Measurements from ENCODE around the gene PBX3. TPM values are rescaled to one million over a fixed set of nuclear protein-coding genes. Genes with fewer than 3 reads are reported as not detected.

The PBX3 gene
- total RNA-seq, 2 experiments from 2014 or later = 40.8 to 54.6 TPM

GRCh38 chr9:125990186-125990792 is 243.1 kb downstream of the PBX3 start:
- no peak overlapping the region for H3K4me2 ChIP-seq (ENCODE audit: low read length)
- no peaks in the 10 kb centered on the region for H4K20me1 ChIP-seq (ENCODE audit: insufficient read depth, low read length)
- no peak for DNase-seq (ENCODE audit: low spot score)
- H3K79me2 ChIP-seq (ENCODE audit: insufficient read depth, low read depth, low read length) = no peaks in the 10 kb centered on the region
- POLR2A ChIA-PET = interaction anchor here (0.5 to 0.6 kb wide), 2 partner anchors 598 to 1166 kb away, joined by 5 read pairs; no protein-coding TSS in a partner anchor
- no peak overlapping the region for H2AFZ ChIP-seq (ENCODE audit: low read length)
- no peaks in the 10 kb centered on the region for H3K9me2 ChIP-seq (ENCODE audit: insufficient read depth, low read length)
- no peak overlapping the region for H3K4me3 ChIP-seq (ENCODE audit: low read depth, low read length, poor library complexity, severe bottlenecking)
- no peak overlapping the region for H3K27ac ChIP-seq (ENCODE audit: low read depth, low read length, poor library complexity, severe bottlenecking)
- intact Hi-C loops (cut with micrococcal nuclease; ENCODE audit: unreplicated experiment) = no loop called here
- no peaks in the 10 kb centered on the region for H3K4me1 ChIP-seq (ENCODE audit: insufficient read depth, low read length, poor library complexity, severe bottlenecking)
- no peaks in the 10 kb centered on the region for H3K9me3 ChIP-seq (ENCODE audit: low read length)
- CTCF ChIA-PET (ENCODE audit: unreplicated experiment) = interaction anchor here (0.6 kb wide), 1 partner anchor 995 kb away, joined by 3 read pairs; no protein-coding TSS in a partner anchor
- H3K36me3 ChIP-seq (ENCODE audit: insufficient read depth, low read length) = no peaks in the 10 kb centered on the region
- TF ChIP-seq CTCF (conservative IDR thresholded peaks at IDR 0.05; ENCODE audit: low read length) = no peak
- no peak for TF ChIP-seq EZH2phosphoT487 (IDR thresholded peaks at IDR 0.05; ENCODE audit: borderline replicate concordance, low read depth, low read length)
- no TSS peak for BruUV-seq (replicated peaks)

GRCh38 chr9:125990793-125991220 is 243.6 kb downstream of the PBX3 start:
- DNase-seq (ENCODE audit: low spot score) = no peak

More at GRCh38 chr9:125990793-125991220, 243.6 kb downstream of the PBX3 start:
- Histone ChIP-seq H3K9me3 (ENCODE audit: low read length) (no peaks in the 10 kb centered on the region), H2AFZ (ENCODE audit: low read length) (no peak overlapping the region), H4K20me1 (ENCODE audit: insufficient read depth, low read length) (no peaks in the 10 kb centered on the region), H3K79me2 (ENCODE audit: insufficient read depth, low read depth, low read length) (no peaks in the 10 kb centered on the region), H3K9me2 (ENCODE audit: insufficient read depth, low read length) (no peaks in the 10 kb centered on the region), H3K4me1 (ENCODE audit: insufficient read depth, low read length, poor library complexity, severe bottlenecking) (no peaks in the 10 kb centered on the region), H3K4me3 (ENCODE audit: low read depth, low read length, poor library complexity, severe bottlenecking) (no peak overlapping the region), H3K36me3 (ENCODE audit: insufficient read depth, low read length) (no peaks in the 10 kb centered on the region), H3K27ac (ENCODE audit: low read depth, low read length, poor library complexity, severe bottlenecking) (no peak overlapping the region), H3K4me2 (ENCODE audit: low read length) (no peak overlapping the region)
- intact Hi-C loops (cut with micrococcal nuclease; ENCODE audit: unreplicated experiment) = no loop called here
- CTCF ChIA-PET (ENCODE audit: unreplicated experiment) = interaction anchor here (0.6 kb wide), 1 partner anchor 994 kb away, joined by 3 read pairs; no protein-coding TSS in a partner anchor
- TF ChIP-seq CTCF (conservative IDR thresholded peaks at IDR 0.05; ENCODE audit: low read length) (no peak), EZH2phosphoT487 (IDR thresholded peaks at IDR 0.05; ENCODE audit: borderline replicate concordance, low read depth, low read length) (no peak)
- no TSS peak for BruUV-seq (replicated peaks)
- POLR2A ChIA-PET = interaction anchor here (0.5 to 0.6 kb wide), 3 partner anchors 114 to 1167 kb away, joined by 3 to 5 read pairs (median 5); no protein-coding TSS in a partner anchor

Data from OCI-LY7 (cell line).